Iris pigment epithelial cell (primary cell): ENCODE data around the gene TNK1.

Experiments used
- DNase-seq: peaks from one replicate; pipeline ENCODE4 v3.0.0-alpha.2; 2011; ENCODE audit warnings: low read depth

Gene TNK1

DNA sequence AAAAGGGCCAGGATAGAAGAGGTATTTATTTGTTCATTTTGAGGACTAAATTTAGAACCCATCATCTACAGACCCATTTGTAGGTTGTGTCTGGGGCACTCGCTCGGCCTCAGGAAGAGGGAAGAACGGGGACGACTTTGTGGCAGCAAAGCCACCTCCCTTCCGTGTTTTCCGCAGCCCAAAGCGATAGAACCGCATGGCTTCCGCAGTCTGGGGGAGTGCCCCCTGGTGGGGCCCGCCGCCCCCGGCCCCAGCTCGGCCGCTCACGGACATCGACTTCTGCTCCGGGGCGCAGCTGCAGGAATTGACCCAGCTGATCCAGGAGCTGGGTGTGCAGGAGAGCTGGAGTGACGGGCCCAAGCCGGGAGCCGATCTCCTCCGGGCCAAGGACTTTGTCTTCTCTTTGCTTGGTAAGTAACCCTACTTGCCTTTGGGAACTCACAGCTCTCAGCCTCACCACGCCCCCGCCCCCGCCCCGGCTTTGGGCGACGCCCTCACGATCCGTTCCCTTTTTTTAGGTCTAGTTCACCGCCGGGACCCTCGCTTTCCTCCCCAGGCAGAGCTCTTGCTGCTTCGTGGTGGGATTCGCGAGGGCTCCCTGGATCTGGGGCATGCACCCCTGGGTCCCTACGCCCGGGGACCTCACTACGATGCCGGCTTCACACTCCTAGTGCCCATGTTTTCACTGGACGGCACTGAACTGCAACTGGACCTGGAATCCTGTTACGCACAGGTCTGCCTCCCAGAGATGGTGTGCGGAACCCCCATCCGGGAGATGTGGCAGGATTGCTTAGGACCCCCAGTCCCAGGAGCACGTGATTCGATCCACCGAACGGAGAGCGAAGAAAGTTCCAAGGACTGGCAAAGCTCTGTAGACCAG lies 55.0 kb downstream of the TNK1 start:
- no peak for DNase-seq

DNA sequence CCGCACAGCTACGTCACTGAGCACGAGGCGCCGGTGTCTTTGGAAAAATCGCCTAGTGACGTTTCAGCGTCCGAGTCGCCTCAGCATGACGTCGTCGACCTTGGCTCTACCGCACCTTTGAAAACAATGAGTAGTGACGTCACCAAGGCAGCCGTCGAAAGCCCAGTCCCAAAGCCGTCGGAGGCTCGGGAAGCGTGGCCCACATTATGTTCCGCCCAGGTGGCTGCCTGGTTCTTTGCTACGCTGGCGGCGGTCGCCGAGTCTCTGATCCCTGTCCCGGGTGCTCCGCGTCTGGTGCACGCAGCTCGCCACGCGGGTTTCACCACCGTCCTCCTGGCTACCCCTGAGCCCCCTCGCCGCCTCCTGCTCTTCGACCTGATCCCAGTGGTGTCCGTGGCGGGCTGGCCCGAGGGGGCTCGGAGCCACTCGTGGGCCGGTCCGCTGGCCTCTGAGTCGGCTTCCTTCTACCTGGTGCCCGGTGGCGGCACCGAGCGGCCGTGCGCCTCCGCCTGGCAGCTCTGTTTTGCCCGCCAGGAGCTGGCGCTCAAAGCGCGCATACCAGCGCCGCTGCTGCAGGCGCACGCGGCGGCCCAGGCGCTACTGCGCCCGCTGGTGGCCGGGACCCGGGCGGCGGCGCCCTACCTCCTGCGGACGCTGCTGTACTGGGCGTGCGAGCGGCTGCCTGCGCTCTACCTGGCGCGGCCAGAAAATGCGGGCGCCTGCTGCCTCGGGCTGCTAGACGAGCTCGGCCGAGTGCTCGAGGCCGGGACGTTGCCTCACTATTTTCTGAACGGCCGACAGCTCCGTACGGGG lies 55.9 kb downstream of the TNK1 start:
- peak; percentile 72 for DNase-seq

DNA sequence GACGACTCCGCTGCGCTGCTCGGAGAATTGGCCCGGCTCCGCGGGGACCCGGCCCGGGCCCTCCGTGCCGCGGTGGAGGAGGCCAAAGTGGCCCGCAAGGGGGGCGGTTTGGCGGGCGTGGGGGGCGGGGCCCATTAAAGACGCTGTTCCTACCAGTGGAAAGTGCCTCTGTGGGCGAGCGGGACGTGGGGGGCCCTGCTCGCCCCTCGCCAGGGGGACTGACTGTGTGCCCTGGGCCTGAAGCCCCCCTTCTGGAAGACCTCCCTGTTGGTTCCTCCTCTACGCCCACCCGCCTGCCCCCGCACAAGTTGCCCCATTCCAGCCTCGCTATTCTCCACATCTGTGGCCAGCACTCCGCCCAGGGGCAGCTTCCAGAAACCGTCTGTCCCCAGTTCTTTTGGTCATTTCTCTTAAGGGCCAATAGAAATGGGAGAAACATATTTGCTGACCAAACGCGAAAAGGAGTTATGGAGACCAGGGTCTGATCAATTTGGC lies 56.5 kb downstream of the TNK1 start:
- DNase-seq, result no peak

DNA sequence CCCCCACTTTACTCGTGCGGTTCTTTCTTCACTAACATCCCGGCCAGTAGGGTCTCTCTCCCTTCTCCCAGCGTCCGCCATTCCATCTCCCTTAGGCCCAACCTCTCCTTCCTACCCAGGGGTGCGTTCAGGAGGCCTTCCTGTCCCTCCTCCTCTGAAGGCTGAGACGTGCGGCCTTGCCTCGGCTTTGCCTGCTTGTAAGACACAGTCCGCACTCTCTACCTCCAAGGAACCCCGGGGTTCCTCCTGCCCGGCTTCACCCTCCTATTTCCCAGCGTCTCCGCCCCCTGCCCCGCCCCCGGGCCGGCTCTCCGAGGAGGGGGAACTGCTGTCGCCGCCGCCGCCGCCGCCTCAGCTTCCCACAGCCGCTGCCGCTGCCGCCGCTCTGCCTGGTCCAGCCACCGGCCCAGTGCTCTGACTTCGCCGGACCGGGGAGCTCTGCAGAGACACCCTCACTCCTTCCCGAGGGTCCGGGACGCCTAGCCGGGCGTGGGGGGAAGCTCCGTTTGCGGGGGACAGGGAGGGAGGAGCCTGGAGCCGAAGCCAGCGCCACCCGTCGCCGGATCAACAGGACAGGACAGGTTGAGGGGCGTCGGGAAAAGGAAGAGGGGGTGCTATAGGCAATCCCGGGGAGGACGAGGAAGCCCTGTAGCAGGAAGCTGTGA lies 57.2 kb downstream of the TNK1 start:
- no peak for DNase-seq

DNA sequence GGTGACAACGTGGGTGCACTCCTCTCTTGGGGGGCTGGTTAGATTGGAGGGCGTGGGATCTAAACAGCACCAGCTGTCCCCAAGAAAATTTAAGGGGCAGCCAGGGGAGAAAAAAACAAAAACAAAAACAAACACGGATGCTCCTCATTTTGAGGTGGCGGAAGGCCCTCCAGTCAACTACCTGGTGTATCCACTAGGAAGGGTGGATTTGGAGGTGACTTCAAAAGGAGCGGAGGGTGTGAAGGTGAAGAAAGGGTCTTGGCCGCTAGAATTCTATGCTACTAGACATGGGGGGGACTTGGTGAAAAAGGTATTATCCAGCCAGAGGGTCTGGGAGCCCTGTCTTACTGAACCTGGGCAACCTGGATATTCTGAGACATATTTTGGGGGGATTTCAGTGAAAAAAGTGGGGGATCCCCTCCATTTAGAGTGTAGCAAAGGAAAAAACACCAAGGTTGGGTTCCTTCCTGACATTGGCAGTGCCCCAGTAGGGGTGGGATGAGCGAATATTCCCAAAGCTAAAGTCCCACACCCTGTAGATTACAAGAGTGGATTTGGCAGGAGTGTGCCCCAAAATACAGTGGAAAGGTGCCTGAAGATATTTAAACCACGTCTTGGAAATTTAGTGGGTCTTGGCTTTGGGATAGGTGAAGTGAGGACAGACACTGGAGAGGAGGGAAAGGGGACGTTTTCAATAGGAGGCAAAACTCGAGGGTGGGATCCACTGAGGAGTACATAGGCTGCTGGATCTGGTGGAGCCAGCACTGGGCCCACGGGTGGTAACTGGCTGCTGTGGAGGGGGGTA lies 58.0 kb downstream of the TNK1 start:
- DNase-seq, result no peak
